ENCODE results near the gene PTAR1.

- TF ChIP-seq, protein P1, sequence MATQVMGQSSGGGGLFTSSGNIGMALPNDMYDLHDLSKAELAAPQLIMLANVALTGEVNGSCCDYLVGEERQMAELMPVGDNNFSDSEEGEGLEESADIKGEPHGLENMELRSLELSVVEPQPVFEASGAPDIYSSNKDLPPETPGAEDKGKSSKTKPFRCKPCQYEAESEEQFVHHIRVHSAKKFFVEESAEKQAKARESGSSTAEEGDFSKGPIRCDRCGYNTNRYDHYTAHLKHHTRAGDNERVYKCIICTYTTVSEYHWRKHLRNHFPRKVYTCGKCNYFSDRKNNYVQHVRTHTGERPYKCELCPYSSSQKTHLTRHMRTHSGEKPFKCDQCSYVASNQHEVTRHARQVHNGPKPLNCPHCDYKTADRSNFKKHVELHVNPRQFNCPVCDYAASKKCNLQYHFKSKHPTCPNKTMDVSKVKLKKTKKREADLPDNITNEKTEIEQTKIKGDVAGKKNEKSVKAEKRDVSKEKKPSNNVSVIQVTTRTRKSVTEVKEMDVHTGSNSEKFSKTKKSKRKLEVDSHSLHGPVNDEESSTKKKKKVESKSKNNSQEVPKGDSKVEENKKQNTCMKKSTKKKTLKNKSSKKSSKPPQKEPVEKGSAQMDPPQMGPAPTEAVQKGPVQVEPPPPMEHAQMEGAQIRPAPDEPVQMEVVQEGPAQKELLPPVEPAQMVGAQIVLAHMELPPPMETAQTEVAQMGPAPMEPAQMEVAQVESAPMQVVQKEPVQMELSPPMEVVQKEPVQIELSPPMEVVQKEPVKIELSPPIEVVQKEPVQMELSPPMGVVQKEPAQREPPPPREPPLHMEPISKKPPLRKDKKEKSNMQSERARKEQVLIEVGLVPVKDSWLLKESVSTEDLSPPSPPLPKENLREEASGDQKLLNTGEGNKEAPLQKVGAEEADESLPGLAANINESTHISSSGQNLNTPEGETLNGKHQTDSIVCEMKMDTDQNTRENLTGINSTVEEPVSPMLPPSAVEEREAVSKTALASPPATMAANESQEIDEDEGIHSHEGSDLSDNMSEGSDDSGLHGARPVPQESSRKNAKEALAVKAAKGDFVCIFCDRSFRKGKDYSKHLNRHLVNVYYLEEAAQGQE (IDR thresholded peaks at IDR 0.05; ENCODE audit: insufficient replicate concordance, low read depth): no peak
- TF ChIP-seq, protein P2, sequence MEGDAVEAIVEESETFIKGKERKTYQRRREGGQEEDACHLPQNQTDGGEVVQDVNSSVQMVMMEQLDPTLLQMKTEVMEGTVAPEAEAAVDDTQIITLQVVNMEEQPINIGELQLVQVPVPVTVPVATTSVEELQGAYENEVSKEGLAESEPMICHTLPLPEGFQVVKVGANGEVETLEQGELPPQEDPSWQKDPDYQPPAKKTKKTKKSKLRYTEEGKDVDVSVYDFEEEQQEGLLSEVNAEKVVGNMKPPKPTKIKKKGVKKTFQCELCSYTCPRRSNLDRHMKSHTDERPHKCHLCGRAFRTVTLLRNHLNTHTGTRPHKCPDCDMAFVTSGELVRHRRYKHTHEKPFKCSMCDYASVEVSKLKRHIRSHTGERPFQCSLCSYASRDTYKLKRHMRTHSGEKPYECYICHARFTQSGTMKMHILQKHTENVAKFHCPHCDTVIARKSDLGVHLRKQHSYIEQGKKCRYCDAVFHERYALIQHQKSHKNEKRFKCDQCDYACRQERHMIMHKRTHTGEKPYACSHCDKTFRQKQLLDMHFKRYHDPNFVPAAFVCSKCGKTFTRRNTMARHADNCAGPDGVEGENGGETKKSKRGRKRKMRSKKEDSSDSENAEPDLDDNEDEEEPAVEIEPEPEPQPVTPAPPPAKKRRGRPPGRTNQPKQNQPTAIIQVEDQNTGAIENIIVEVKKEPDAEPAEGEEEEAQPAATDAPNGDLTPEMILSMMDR (IDR thresholded peaks at IDR 0.05; ENCODE audit: insufficient read depth, low read length): no peak
- no peak for TF ChIP-seq POLR2AphosphoS5 (IDR thresholded peaks at IDR 0.05; ENCODE audit: low read depth)
- TF ChIP-seq SPI1 (IDR thresholded peaks at IDR 0.05; ENCODE audit: borderline replicate concordance, low read depth): no peak
Observed at GRCh38 chr9:69743930-69744329, 15.9 kb downstream of the PTAR1 start.
